H1 (cell line): Measurements from ENCODE around the gene REEP2. TPM values are rescaled to one million over a fixed set of nuclear protein-coding genes. Genes with fewer than 3 reads are reported as not detected.

Source experiments
- CTCF ChIA-PET: fragments of 300-600 bp; sonication (Branson Sonifier 250); formaldehyde crosslinking; loops from one replicate; lab custom pipeline; 2021; ENCODE audit not compliant: partially characterized antibody; lab: Charles Lee
- POLR2A ChIA-PET: fragments of 300-600 bp; sonication (Branson Sonifier 250); formaldehyde crosslinking; loops from one replicate; lab custom pipeline; 2021; ENCODE audit warnings: inconsistent platforms; ENCODE audit not compliant: partially characterized antibody; lab: Charles Lee
- DNase-seq, 2 experiments: peaks; one replicate each; pipeline versions ENCODE4 v3.0.0 to v3.0.0-alpha.2; 2010 to 2022; ENCODE audit warnings: low spot score in 2 of 2, low read depth in 1 of 2, mixed read lengths in 1 of 2
- FAIRE-seq: peaks from 2 replicates; lab custom pipeline; 2011; peaks lifted over from hg19 to GRCh38; lab: Jason Lieb, UNC
- H2AFZ ChIP-seq: 2 replicates; pipeline ENCODE4 v1.8.1; 2012; ENCODE audit warnings: low read length, inconsistent platforms
- H2AK5ac ChIP-seq: 2 replicates; pipeline ENCODE4 v1.6.1; 2013; ENCODE audit warnings: low read depth, low read length
- H2BK120ac ChIP-seq: replicated peaks from 2 replicates; pipeline ENCODE3; 2013; ENCODE audit warnings: low read depth, low read length, inconsistent platforms
- H2BK12ac ChIP-seq: 2 replicates; pipeline ENCODE4 v1.6.1; 2013; ENCODE audit warnings: low read depth, low read length
- H2BK15ac ChIP-seq: 2 replicates; pipeline ENCODE4 v1.6.1; 2013; ENCODE audit warnings: low read length
- H2BK20ac ChIP-seq: 2 replicates; pipeline ENCODE4 v1.6.1; 2013; ENCODE audit warnings: low read length
- H2BK5ac ChIP-seq: 2 replicates; pipeline ENCODE4 v1.6.1; 2013; ENCODE audit warnings: low read depth, low read length
- H3K14ac ChIP-seq: 2 replicates; pipeline ENCODE4 v1.6.1; 2013; ENCODE audit warnings: inconsistent platforms; ENCODE audit not compliant: insufficient read length
- H3K18ac ChIP-seq: 2 replicates; pipeline ENCODE4 v1.6.1; 2013; ENCODE audit warnings: low read length; ENCODE audit errors: extremely low read depth
- H3K23ac ChIP-seq: 2 replicates; pipeline ENCODE4 v1.6.1; 2013; ENCODE audit warnings: inconsistent platforms; ENCODE audit not compliant: insufficient read length
- H3K23me2 ChIP-seq: 2 replicates; pipeline ENCODE4 v1.6.1; 2013; ENCODE audit warnings: low read depth, low read length
- H3K27ac ChIP-seq: 2 replicates; pipeline ENCODE4 v1.6.1; 2011; ENCODE audit warnings: low read depth, low read length, inconsistent platforms
- H3K27me3 ChIP-seq, 4 experiments: replicated peaks in 1 of 4; 1 replicate in 1 of 4; 2 replicates in 3 of 4; pipeline versions ENCODE4 v1.6.1 to v1.8.1; 2011 to 2013; ENCODE audit warnings: low read length in 3 of 4, mild to moderate bottlenecking in 3 of 4, inconsistent platforms in 2 of 4, mixed read lengths in 2 of 4, moderate library complexity in 1 of 4; ENCODE audit not compliant: control insufficient read depth in 3 of 4, insufficient read depth in 3 of 4; ENCODE audit errors: extremely low read depth in 1 of 4
- H3K36me3 ChIP-seq, 4 experiments: 2 replicates each; pipeline versions ENCODE4 v1.6.1 to v1.8.1; 2011 to 2013; ENCODE audit warnings: mild to moderate bottlenecking in 4 of 4, low read length in 3 of 4, moderate library complexity in 2 of 4, control low read depth in 1 of 4, inconsistent platforms in 1 of 4; ENCODE audit not compliant: insufficient read depth in 4 of 4, control insufficient read depth in 2 of 4
- H3K4ac ChIP-seq: replicated peaks from 2 replicates; pipeline ENCODE3; 2013; ENCODE audit warnings: low read length, low read depth, mixed read lengths, inconsistent platforms; ENCODE audit not compliant: insufficient read length
- H3K4me1 ChIP-seq, 4 experiments: replicated peaks in 1 of 4; 1 replicate in 1 of 4; 2 replicates in 3 of 4; pipeline versions ENCODE4 v1.6.1 to v1.8.1; 2011 to 2013; ENCODE audit warnings: low read length in 3 of 4, inconsistent platforms in 2 of 4, mixed read lengths in 1 of 4; ENCODE audit not compliant: insufficient read depth in 4 of 4, control insufficient read depth in 3 of 4
- H3K4me2 ChIP-seq, 2 experiments: 2 replicates each; pipeline versions ENCODE4 v1.6.1 to v1.8.1; 2011 to 2013; ENCODE audit warnings: low read depth in 2 of 2, low read length in 2 of 2, control low read depth in 1 of 2, inconsistent platforms in 1 of 2, mild to moderate bottlenecking in 1 of 2; ENCODE audit not compliant: insufficient read depth in 1 of 2
- H3K4me3 ChIP-seq, 4 experiments: fragments of 200-600, 300-600 bp in 1 of 4; sonication (generic), shearing (Covaris generic), sonication (Bioruptor Twin) in 1 of 4; 2 replicates each; pipeline versions ENCODE4 v1.5.1 to v1.8.1; 2011 to 2016; ENCODE audit warnings: low read length in 4 of 4, low read depth in 3 of 4, control low read depth in 2 of 4, inconsistent platforms in 2 of 4, mild to moderate bottlenecking in 2 of 4, mixed read lengths in 1 of 4, moderate library complexity in 1 of 4; ENCODE audit not compliant: insufficient read depth in 2 of 4; ENCODE audit errors: extremely low read depth in 1 of 4
- H3K56ac ChIP-seq: replicated peaks from 2 replicates; pipeline ENCODE3; 2013; ENCODE audit warnings: low read depth, mild to moderate bottlenecking, mixed read lengths, low read length, inconsistent platforms; ENCODE audit not compliant: insufficient read length
- H3K79me1 ChIP-seq: 2 replicates; pipeline ENCODE4 v1.6.1; 2013; ENCODE audit warnings: low read depth, low read length, control low read depth
- H3K79me2 ChIP-seq, 2 experiments: 2 replicates each; pipeline versions ENCODE4 v1.6.1 to v1.8.1; 2012 to 2013; ENCODE audit warnings: low read length in 2 of 2, mild to moderate bottlenecking in 2 of 2, inconsistent platforms in 1 of 2; ENCODE audit not compliant: insufficient read depth in 2 of 2, control insufficient read depth in 1 of 2
- H3K9ac ChIP-seq, 4 experiments: replicated peaks in 1 of 4; 1 replicate in 1 of 4; 2 replicates in 3 of 4; pipeline versions ENCODE4 v1.6.1 to v1.8.1; 2011 to 2013; ENCODE audit warnings: low read depth in 3 of 4, low read length in 3 of 4, control low read depth in 2 of 4, mild to moderate bottlenecking in 2 of 4, moderate library complexity in 2 of 4, inconsistent platforms in 1 of 4; ENCODE audit errors: extremely low read depth in 1 of 4
- H3K9me3 ChIP-seq, 2 experiments: 2 replicates each; pipeline versions ENCODE4 v1.6.1 to v1.8.1; 2012 to 2013; ENCODE audit warnings: mild to moderate bottlenecking in 2 of 2, moderate library complexity in 2 of 2, control low read depth in 1 of 2, inconsistent platforms in 1 of 2, low read depth in 1 of 2, low read length in 1 of 2, mixed read lengths in 1 of 2; ENCODE audit not compliant: insufficient read depth in 2 of 2
- H4K20me1 ChIP-seq, 2 experiments: replicated peaks in 1 of 2; 2 replicates each; pipeline versions ENCODE3 to v1.8.1; 2011 to 2013; ENCODE audit warnings: inconsistent platforms in 2 of 2, low read length in 2 of 2, mild to moderate bottlenecking in 1 of 2; ENCODE audit not compliant: insufficient read depth in 2 of 2, control insufficient read depth in 1 of 2
- H4K5ac ChIP-seq: 2 replicates; pipeline ENCODE4 v1.6.1; 2013; ENCODE audit warnings: low read length, low read depth, mixed read lengths, inconsistent platforms; ENCODE audit not compliant: insufficient read length
- H4K8ac ChIP-seq: 2 replicates; pipeline ENCODE4 v1.8.0; 2013; ENCODE audit warnings: mild to moderate bottlenecking, moderate library complexity, low read length, inconsistent platforms; ENCODE audit not compliant: insufficient read depth; ENCODE audit errors: extremely low read depth
- H4K91ac ChIP-seq: replicated peaks from 2 replicates; pipeline ENCODE3; 2013; ENCODE audit warnings: low read length, mixed read lengths, inconsistent platforms; ENCODE audit not compliant: insufficient read length
- BACH1 ChIP-seq: IDR thresholded peaks from 2 replicates; pipeline ENCODE4 v1.6.1; 2012; ENCODE audit warnings: low read length, improper control_type of control experiment
- CHD2 ChIP-seq: IDR thresholded peaks from 2 replicates; pipeline ENCODE4 v1.6.1; 2012; ENCODE audit warnings: low read length, improper control_type of control experiment
- EGR1 ChIP-seq: IDR thresholded peaks from 2 replicates; pipeline ENCODE4 v1.6.1; 2011; ENCODE audit warnings: low read depth, low read length, borderline replicate concordance
- FOSL1 ChIP-seq: IDR thresholded peaks from 2 replicates; pipeline ENCODE4 v1.6.1; 2011; ENCODE audit warnings: mild to moderate bottlenecking, low read depth, low read length, moderate library complexity; ENCODE audit not compliant: insufficient read depth
- JUND ChIP-seq: IDR thresholded peaks from 2 replicates; pipeline ENCODE4 v1.6.1; 2011; ENCODE audit warnings: mild to moderate bottlenecking, improper control_type of control experiment, low read length
- KDM1A ChIP-seq: fragments of 200-600, 300-600 bp; sonication (generic); IDR thresholded peaks from 2 replicates; pipeline ENCODE4 v1.7.1; 2016; ENCODE audit warnings: mild to moderate bottlenecking, low read length, borderline replicate concordance
- POU5F1 ChIP-seq: IDR thresholded peaks from 2 replicates; pipeline ENCODE4 v1.6.1; 2011; ENCODE audit warnings: low read depth, mild to moderate bottlenecking, low read length, moderate library complexity
- SAP30 ChIP-seq: fragments of 300-600 bp; sonication (generic); IDR thresholded peaks from 2 replicates; pipeline ENCODE4 v1.7.1; 2012; ENCODE audit warnings: low read length, moderate library complexity, mild to moderate bottlenecking, inconsistent platforms; ENCODE audit not compliant: insufficient read depth, insufficient replicate concordance
- SRF ChIP-seq: IDR thresholded peaks from 2 replicates; pipeline ENCODE4 v1.6.1; 2011; ENCODE audit warnings: mild to moderate bottlenecking, low read depth, low read length, moderate library complexity
- SUZ12 ChIP-seq: fragments of 200-600 bp; sonication (generic); IDR thresholded peaks from 2 replicates; pipeline ENCODE4 v1.6.1; 2012; ENCODE audit warnings: mild to moderate bottlenecking, inconsistent platforms, low read length, moderate library complexity, mixed read lengths
- WGBS, 2 experiments: shearing (Covaris generic) in 1 of 2; methylation state at CpG; one replicate each; pipeline versions ENCODE4 v1.1.6 to v1.1.7; 2013 to 2015; ENCODE audit warnings: low lambda C conversion rate in 2 of 2, mixed read lengths in 2 of 2, inconsistent platforms in 1 of 2, low coverage in 1 of 2, missing lambda C conversion rate in 1 of 2; ENCODE audit not compliant: insufficient replicate concordance in 2 of 2, insufficient coverage in 1 of 2, insufficient read length in 1 of 2; ENCODE audit errors: extremely low coverage in 1 of 2, missing lambda C conversion rate in 1 of 2; 5-methylcytosine and 5-hydroxymethylcytosine counted together
- polyA plus RNA-seq, 7 experiments: library from polyadenylated mRNA; depleted of rRNA in 3 of 7; stranded (reverse) in 5 of 7; unstranded in 2 of 7; fragments of >200 nt in 5 of 7; fragments of 200-250 nt in 2 of 7; gene quantifications; 1 replicate in 5 of 7; 2 replicates in 1 of 7; 4 replicates in 1 of 7; pipeline versions ENCODE4 v1.2.1 to v1.2.3, GENCODE V29; 2011 to 2013; ENCODE audit warnings: missing spikeins in 2 of 7, mixed read lengths in 2 of 7
- total RNA-seq: library from RNA; stranded (reverse); fragmentation: NEBNext Ultra II Directional; extraction: Animal tissue kit (Norgen Biotek cat#: 25700); gene quantifications from 2 replicates; pipeline ENCODE4 v1.2.1, GENCODE V29; 2021
- TF ChIP-seq, protein P1 (sequence below): IDR thresholded peaks from 2 replicates; pipeline ENCODE4 v1.6.1; 2011; ENCODE audit warnings: low read depth, mild to moderate bottlenecking, low read length; ENCODE audit not compliant: insufficient read depth

REEP2 gene
- total and polyA plus RNA-seq, 2 of the 8 experiments (the other 6 are each of a cell fraction or from before 2014, with no cell fraction given): 26.5 to 40.2 TPM

DNA sequence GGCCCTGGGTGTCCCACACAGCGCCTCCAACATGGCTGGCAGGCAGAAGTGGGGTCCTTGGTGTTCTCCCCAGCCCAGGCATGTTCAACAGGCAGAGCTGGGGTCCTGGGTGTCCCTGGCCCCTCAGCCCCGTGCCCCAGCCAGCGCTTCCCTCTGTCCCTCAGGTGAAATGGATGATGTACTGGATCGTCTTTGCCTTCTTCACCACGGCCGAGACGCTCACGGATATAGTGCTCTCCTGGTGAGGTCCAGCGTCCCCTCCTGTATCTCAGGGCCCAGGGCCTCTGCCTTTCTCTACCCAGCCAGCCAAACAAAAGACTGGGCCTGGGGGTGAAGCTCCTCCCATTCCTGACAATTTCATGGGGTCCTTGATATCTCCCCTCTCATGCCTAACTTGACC lies 2.4 kb downstream of the REEP2 start:
- H3K4me3 ChIP-seq: no peak overlapping the region
- H3K23me2 ChIP-seq: peaks cover 13% of the 10 kb centered on the region
- H3K36me3 ChIP-seq: peaks cover 0 to under 1% (median 0%) of the 10 kb centered on the region in 4 experiments; a peak in 2 of 8 replicates
- no peak overlapping the region for H3K56ac ChIP-seq
- H2BK12ac ChIP-seq: no peak overlapping the region
- H2BK15ac ChIP-seq: no peak overlapping the region
- POLR2A ChIA-PET: interaction anchor here (0.8 to 4.0 kb wide), 2 partner anchors 8 to 125 kb away, joined by 3 to 22 read pairs; no protein-coding TSS in a partner anchor
- CTCF ChIA-PET: interaction anchor here (0.6 to 1.7 kb wide), 3 partner anchors 11 to 545 kb away, joined by 3 to 7 read pairs (median 4); no protein-coding TSS in a partner anchor
- peaks cover 0 to 20% (median 14%) of the 10 kb centered on the region in 4 experiments; a peak in 6 of 7 replicates for H3K4me1 ChIP-seq
- H3K79me2 ChIP-seq: no peaks in the 10 kb centered on the region
- H2BK120ac ChIP-seq: no peak overlapping the region
- H4K91ac ChIP-seq: no peak overlapping the region
- no peak overlapping the region for H3K27ac ChIP-seq
- H3K9ac ChIP-seq: no peak overlapping the region; a peak in 1 of 7 replicates
- FAIRE-seq (no peak), DNase-seq (no peak)
- H2BK5ac ChIP-seq: peak overlapping the region; percentile 75; the same call in 1 of the 2 replicates
- H2AFZ ChIP-seq: no peak overlapping the region
- WGBS, 2 experiments: 82% methylated on average over 9 of the region's 9 CpGs; no CpG with 5 or more reads in 1 of the 2 experiments
- TF ChIP-seq FOSL1: no peak
- TF ChIP-seq, protein P1, sequence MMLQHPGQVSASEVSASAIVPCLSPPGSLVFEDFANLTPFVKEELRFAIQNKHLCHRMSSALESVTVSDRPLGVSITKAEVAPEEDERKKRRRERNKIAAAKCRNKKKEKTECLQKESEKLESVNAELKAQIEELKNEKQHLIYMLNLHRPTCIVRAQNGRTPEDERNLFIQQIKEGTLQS: no peak
- no peak for TF ChIP-seq POU5F1
- TF ChIP-seq SUZ12: no peak
- no peak for TF ChIP-seq CHD2
- no peak for TF ChIP-seq SRF
- TF ChIP-seq BACH1: no peak
- TF ChIP-seq KDM1A: no peak
- no peak for TF ChIP-seq JUND
- TF ChIP-seq EGR1: no peak
- no peak for TF ChIP-seq SAP30
- H4K20me1 ChIP-seq: peaks cover 3% of the 10 kb centered on the region in 2 experiments
- no peak overlapping the region for H3K18ac ChIP-seq
- no peaks in the 10 kb centered on the region for H3K9me3 ChIP-seq
- H2AK5ac ChIP-seq: no peak overlapping the region
- no peak overlapping the region for H3K23ac ChIP-seq
- H4K5ac ChIP-seq: no peak overlapping the region
- no peak overlapping the region for H3K14ac ChIP-seq
- H3K79me1 ChIP-seq: 0 out of 2 replicates have a peak, but pooled peaks cover 3% of the 10 kb centered on the region
- no peaks in the 10 kb centered on the region; a peak in 1 of 7 replicates for H3K27me3 ChIP-seq
- no peak overlapping the region for H3K4ac ChIP-seq
- no peak overlapping the region for H3K4me2 ChIP-seq
- no peak overlapping the region for H2BK20ac ChIP-seq
- H4K8ac ChIP-seq: peak overlapping the region; percentile 53; the same call in 1 of the 2 replicates
